T-helper 1 cell (primary cell): ENCODE results near the gene PGS1.

ENCODE experiments used
- DNase-seq, 5 donors: peaks; one replicate each; pipeline ENCODE4 v3.0.0-alpha.2; 2012 to 2020

The PGS1 gene

DNA sequence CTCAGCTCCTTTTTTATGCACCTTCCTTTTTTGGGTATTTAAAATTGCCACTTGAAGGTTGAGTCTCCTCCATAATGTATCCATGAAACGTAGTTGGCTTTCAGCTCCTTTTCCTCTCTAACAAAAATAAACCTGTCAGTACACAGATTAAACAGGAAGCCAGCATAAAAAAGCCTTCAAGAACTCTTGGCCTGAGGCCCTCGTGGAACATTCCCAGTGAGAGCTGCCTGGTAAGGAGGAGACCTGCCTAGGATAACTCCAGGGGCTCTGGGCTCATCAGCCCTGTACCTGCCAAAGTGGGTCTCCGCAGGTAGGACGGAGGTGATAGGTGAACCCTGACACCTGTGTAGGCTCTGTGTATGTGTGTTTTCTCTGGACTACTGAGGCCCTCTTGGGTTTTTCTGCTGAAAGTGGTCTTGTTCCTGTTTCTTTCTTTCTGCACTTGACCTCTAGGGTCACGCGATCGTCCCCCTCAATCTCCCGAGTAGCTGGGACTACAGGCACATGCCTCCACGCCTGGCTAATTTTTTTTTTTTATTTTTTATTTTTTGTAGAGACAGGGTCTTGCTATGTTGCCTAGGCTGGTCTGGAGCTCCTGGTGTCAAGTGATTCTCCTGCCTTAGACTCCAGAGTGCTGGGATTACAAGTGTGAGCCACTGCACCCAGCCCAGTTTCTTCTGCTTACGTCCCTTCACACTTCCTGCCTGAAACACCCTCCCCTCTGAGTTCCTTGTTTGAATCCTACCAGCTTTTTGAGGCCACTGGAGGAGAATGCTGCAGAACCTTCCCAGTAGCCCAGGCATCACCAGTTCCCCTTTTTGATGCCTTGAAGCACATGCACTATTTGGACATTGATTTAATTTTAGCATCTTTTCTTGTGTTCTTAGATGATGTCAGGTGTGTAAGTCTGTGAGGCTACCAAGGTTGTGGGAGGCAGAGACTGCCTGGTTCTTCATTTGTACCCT is 9.8 kb downstream of the PGS1 start:
- no peak for DNase-seq

DNA sequence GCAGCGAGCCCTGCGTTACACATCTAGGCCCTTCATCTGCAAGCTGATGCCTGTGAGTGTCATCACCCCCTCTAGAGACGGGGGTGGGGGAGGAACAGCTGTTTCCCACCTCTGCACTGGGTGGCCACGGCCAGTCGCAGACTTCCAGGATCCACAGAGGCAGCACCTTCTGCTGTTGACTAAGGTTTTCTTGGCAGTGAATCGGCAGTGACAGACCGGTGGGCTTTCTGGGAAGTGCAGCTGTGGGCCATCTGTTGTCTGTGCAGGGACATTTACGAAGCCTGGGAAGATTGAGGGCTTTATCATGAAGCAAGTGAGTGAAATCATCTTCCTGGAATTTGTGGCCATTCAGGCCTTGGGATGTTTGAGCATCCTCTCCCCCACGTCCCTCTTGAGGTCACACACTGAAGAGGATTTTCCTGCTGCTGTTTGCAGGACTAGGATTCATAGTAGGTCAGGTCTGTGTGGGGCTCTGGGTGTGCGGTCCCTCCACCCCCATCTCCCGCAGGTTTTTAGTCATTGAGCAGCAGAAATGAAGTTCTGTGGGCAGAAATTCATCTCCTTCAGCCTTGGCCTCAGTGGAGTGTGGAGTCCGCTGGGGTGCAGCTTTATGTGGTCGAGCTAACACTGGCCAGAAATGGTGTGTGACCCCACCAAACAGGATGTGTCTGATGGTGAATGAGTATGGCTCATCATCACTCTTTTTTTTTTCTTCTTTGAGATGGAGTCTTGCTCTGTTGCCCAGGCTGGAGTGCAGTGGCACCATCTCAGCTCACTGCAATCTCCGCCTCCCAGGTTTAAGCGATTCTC is 12.0 kb downstream of the PGS1 start:
- no peak for DNase-seq

DNA sequence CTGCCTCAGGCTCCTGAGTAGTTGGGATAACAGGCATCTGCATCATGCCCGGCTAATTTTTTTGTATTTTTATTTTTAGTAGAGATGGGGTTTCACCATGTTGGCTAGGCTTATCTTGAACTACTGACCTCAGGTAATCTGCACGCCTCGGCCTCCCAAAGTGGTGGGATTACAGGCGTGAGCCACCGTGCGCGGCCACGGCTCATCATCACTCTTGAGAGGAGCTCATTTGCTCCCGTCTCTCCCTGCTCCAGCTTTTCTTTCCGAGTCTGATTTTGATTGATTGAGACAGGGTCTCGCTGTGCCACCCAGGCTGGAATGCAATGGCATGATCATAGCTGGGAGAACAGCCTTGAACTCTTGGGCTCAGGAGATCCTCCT is 12.6 kb downstream of the PGS1 start:
- DNase-seq, result no peak

DNA sequence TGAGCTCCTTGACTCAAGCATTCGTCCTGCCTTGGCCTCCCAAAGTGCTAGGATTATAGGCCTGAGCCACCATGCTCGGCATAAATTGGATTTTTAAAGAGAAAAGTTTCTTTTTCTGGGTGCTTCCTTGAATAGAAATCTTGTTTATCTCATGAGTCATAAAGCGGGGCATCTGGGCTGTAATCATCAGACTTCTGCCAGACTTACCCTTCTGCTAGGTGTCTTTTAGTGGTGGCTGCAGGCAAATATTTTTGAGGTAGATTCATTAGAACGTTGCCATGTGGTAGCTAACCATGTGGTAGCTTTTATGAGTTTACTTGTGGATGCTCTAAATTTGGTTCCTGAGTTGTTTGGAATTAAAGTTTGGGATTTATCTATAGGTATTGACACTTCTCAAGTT is 13.4 kb downstream of the PGS1 start:
- no peak for DNase-seq

DNA sequence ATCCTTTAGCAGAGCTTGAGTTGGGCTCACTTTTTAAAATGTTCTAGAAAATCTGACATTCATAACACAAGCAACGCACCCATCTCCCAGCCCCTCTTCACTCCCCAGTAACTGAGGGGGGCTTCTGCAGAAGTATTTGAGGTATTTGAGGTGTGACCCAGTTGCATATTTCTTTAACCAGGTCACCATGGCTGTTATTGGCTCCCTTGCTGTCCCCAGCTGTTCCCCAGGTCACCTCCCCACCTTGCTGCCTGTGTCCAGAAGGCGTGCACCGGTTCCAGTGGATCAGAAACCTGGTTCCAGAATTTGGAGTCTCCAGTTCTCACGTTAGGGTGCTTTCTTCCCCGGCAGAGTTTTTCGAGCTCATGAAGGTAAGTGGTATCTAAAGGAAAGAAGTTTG is 13.8 kb downstream of the PGS1 start:
- DNase-seq, result no peak

DNA sequence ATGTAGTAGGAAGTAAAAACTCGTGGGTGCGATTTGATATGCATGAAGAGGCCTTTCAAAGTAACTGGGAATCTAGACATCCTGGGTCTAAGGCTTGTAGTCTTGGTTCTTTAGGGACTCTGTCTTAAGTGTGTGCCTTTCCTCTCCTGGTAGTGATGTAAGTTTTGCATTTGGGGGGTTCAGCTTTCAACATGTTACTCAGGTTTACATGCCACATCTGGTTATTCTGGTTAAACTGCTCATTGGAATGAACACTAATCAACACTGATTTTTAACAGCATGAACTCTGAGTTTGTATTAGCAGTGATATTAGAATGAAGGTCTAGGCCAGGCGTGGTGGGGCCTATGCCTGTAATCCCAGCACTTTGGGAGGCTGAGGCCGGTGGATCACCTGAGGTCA is 15.1 kb downstream of the PGS1 start:
- no peak for DNase-seq

DNA sequence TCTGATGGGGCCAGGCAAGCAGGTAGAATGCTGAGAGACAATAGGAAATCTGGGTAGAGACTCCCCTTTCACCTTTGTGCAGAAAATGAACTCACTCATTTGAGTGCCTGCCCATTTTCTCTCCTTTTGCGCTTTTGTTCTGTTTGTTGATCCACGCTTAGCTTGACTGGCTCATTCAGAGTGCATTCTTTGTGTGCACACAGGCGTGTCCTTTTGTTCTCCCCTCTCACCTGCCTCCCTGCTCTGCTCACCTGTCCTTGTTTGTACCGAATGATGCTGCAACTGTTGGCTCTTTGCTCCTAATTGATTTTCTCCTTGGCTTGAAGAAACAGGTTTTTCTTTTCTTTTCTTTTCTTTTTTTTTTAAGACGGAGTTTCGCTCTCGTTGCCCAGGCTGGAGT is 15.8 kb downstream of the PGS1 start:
- DNase-seq, result no peak

DNA sequence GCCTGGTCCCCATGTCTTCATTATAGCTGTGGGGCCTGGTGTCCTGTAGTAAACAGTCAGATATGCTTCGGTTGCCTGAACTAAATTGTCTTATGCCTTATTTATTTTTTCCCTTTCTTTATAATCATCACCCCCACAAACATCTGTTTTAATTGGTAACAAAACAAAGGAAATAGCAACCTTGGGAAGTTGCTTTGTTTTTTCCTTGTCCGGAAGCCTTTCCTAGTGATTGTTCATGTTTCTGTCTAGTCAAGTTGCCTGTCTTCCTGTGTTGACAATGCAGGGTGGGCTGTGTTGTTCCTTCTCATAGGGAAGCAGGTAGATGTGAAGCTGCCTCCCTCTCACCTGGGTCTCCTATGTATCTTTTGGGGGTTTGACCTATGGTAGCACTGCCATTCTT is 16.7 kb downstream of the PGS1 start:
- no peak for DNase-seq

DNA sequence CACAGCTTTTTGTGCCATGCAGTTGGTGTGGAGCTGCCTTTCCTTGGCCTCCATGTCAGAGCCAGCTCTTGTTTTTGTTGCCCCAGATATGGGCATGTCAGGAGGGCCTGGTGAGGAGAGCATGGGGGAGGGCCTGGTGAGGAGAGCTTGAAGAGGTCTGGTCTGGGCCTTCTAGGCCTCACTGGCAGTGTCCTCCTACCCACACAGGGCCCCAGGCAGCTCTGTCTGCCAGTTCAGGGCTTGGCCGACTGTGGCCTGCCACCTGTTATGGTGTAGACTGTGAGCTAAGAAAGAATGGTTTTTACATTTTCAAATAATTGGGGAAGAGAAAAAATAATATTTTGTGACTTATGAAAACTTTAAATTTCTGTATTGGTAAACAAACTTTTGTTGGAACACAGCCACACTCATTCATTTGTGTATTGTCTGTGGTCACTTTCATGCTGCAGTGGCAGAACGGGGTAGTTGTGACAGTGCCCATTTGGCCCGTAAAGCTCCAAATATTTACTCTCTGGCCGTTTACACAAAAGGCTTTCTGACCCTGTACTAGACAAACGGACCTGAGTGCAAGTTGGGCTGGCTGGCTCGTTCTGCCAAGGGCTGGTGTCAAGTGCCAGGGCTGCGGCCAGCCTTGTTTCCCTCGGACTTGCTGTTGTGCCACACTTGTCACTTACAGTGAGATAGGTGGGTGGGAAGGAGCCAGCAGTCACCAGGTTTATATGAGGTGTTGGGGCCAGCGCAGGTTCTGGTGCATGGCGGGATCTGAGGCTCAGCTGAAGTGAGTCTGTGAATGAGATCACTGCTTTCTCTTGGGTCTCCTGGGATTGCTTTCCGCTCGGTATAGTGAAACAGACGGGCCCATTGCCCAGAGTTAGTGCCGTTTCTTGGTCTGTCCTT is 18.2 kb downstream of the PGS1 start:
- no peak for DNase-seq

DNA sequence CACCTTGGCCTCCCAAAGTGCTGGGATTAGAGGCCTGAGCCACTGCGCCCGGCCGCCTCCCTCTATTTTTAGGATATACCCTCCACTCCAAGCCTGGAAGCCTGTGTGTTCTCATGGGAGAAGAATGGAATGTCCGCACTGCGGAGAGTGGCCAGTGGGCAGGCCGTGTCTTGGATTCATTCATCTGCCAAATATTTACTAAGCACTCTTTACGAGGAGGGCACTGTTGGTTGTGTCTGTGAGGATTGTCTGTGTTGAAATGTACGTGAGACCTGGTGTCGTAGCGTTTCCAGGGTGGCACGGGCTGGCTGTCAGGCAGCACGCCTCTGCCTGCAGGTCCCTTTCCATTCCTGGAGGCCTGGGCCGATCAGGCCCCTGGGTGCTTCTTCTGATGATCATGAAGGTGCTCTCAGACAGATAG is 19.2 kb downstream of the PGS1 start:
- DNase-seq, result no peak

DNA sequence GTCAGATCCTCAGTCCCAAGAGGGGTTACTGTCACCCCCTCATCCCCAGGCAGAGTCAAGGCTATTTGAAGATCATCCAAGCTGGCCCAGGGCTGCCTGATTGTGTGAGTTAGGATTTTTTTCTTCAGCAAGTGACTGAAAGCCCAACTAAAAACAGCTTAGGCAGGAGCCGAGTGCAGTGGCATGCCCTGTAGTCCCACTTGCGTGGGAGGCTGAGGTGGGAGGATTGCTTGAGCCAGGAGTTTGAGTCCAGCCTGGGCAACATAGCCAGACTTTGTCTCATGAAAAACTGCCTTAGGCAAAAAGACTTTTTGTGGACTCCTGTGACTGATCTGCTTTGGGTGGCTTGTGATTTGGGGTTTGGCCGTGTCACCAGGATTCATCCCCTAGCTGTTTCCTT is 19.9 kb downstream of the PGS1 start:
- DNase-seq, result no peak

DNA sequence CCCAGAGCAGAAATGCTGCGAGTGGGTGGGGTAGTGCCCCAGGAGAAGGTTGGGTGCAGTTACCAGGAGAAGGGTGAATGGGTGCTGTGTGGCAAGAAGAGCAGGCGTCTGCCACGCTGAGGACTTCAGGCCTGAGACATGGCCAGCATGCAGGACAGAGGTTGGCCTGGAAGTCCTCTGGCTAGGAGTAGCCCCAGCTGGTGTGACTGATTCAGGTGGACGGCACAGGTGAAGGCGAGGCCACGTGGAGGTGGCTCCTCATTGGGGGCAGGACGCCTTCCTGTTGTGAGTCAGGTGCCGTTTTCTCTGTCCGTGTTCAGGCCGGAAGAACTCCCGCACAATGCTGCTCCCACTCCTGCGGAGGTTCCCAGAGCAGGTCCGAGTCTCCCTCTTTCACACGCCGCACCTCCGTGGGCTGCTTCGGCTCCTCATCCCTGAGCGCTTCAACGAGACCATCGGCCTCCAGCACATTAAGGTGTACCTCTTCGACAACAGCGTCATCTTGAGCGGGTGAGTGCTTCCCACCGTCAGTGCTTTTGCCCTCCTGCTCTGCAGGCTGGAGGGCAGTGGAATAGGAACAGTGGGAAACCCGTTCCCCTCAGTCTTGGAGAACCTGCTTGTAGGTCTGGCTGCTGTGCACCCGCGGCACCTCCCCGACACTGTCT is 20.7 kb downstream of the PGS1 start:
- no peak for DNase-seq

DNA sequence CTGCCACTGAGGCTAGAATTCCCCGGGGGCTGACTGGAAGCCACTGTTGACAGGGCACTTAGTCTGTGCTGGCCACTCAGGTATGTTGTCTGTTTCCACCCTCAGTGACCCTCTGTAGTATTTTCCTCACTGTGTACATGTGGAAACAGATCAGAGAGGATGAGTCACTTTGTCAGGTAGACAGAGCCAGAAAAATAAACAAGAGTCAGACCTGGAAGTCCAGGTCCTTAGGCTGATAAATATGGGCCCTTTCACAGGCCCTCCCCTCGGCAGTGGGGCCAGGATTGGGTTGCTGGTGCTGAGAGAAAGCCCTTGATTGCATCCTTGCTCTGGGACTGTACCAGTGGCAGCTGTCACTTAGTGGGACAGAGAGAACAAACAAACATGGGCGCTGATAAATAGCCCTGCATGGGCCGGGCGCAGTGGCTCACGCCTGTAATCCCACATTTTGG is 21.3 kb downstream of the PGS1 start:
- DNase-seq, result no peak

DNA sequence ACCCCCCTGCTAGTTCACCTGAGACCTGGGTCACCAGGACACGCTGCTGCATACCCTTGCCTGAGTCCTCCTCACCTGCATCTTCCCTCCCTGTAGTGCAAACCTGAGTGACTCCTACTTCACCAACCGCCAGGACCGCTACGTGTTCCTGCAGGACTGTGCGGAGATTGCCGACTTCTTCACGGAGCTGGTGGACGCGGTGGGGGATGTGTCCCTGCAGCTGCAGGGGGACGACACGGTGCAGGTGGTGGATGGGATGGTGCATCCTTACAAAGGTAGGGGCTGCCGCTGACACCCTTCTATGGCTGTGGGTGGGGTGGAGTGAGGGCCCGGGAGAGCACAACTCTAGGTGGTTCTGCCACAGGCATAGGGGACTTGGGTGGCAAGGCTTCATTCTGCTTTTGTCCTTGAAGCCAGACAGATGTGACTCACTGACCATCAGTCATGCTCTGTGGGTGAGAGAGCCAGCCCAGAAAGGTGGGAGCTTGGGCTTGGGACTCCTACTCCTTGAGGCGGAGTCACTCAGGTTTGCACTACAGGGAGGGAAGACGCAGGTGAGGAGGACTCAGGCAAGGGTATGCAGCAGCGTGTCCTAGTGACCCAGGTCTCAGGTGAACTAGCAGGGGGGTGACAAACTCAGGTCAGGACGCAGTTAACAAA is 22.3 kb downstream of the PGS1 start:
- DNase-seq, result no peak

DNA sequence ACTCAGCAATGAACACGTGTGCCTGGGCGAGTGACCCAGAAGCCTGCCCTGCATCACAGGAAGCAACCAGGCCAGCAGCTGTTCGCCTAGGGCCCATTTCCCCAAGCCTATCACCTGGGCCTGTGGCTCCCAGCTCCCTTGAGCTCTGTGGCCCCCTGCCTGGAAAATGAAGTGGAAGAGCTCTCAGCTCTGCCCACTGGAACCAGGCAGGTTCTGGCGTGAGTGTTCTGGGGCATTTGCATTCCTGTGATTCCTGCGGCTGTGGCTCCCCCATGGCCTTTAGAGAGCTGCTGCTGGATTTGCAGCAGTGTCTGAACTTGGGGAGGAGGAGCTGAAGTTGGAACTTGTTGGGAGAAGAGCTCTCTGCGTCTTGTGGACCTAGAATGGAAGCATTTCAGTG is 22.8 kb downstream of the PGS1 start:
- DNase-seq, result no peak

DNA sequence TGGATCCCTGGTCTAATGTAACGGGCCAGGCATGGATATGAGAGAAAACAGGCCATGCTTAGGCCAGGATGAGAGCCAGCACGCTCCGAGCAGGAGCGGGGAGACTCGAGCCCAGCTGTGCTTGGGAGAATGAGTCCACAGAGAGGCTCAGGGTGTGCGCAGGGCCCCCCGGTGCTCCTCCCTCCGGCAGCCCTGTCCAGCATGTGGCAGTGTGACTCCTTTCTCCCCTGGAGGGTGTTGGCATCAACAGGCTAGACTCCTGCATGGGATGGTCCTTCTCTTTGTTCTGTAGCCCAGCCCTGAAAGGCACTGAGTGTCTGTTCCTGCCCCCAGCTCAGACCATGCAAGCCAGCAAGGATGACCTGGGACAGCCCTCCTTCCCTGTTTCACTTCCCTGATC is 23.4 kb downstream of the PGS1 start:
- no peak for DNase-seq

DNA sequence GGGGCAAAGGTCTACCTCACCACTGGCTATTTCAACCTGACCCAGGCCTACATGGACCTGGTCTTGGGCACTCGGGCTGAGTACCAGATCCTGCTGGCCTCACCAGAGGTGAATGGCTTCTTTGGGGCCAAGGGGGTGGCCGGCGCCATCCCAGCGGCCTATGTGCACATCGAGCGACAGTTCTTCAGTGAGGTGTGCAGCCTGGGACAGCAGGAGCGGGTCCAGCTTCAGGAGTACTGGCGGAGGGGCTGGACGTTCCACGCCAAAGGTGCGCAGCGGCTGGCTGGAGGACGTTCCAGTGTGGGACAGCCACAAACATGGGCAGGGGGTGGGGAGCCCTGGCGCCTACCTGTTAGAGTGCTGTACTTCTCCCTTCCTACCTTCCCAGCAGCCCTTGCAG is 25.4 kb downstream of the PGS1 start:
- no peak for DNase-seq

DNA sequence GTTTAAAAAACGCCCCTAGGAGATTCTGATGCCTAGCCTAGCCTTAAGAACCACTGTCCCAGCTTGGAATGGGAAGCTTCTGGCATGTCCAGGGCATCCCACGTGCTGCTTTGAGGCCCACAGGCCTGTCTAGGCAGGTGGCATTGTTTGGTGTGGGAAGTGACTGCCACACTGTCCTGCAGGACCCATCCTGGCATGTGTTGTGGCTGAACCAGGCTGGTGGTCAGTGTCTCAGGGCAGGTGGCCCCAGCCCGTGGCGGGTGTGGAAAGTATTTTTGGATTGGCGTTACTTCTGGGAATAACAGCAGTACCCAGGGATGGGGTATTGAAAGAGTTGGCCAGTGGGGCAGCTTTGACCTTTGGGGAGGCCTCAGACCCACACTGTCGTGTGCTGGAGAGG is 27.9 kb downstream of the PGS1 start:
- DNase-seq, result no peak

DNA sequence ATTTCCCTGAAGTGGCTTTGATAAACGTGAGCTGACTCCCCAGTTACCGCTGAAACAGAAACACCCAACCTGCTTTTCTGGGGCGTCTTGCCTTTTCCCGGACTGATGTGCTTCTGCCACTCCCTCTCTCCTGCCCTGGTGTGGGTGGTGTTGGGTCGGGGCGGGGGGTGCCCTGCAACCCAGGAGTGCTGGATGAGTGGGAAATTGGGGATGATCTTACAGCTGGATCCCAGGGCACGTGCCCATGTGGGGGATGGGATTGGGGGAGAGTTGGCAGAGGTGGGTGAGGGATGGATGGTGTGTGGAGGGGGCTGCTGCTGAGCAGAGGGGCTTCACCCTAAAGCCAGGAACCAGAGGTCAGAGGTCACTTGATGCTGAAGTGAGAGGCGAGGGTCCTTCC is 28.5 kb downstream of the PGS1 start:
- no peak for DNase-seq

DNA sequence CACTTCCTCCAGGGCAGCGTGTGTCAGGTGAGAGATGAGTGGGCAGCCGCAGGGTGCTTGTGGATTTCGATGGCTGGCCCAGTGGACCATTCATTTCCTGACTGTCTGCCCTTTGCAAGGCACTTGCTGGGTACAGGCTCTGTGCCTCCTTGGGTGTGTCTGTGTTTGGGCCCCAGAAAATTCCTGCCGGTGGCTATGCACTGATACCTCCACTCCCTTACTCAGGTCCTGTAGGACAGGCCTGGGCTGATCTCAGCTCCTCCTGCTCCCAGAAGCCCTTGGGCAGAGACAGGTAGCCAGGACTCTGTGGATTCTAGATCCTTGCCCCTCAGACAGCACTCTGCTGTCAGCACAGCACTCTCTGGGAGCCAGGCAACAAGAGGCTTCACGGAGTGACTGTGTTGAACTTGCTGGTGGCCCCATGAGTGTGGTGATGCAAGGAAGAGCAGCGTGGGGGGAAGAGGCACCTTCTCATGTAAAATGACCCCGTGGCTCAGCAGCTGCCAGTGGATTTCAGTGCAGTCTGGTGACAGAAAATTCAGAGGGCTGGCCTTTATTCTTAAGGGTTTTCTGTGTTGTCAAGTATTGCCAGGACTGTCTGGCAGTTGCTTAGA is 29.0 kb downstream of the PGS1 start:
- no peak for DNase-seq

DNA sequence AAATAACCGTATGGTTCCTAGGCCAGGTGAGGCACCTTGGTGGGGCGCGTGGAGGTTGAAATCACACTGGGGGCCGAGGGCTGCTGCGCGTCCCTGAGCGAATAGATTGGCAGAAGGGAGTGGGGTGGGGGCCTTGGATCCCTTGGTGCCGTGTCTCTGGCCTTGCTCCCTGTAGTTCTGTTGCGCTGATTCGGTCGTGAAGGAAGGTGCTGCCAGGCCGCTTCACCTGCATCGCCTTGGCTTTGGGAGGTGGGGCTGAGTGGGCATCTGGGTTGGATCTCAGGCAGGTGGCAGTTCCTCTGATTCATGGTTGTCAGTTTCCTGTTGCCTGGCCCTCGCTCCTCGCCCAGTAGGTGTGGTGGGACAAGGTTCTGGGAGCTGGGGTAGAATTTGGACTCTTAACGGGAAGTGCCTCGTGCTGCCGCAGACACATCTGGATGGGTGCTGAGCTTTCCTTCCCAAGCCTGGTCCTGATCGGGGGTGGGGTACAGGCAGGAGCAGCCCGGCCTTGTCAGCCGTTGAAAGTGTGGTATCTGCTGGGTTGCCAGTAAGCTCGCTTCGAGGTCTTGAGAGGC is 30.1 kb downstream of the PGS1 start:
- no peak for DNase-seq
